Spinal cord (tissue), 10 donors: ENCODE results near the gene BPIFB3. TPM values are rescaled to one million over a fixed set of nuclear protein-coding genes. Genes with fewer than 3 reads are reported as not detected.

Experiments
- DNase-seq, 6 donors: peaks; one replicate each; pipeline versions ENCODE4 v3.0.0 to v3.0.0-alpha.2; 2013 to 2015; ENCODE audit warnings: low spot score in 6 of 6, low read depth in 4 of 6
- H3K27ac ChIP-seq: one replicate; pipeline ENCODE4 v1.5.1; 2013; ENCODE audit warnings: low read depth, low read length, control low read depth
- H3K27me3 ChIP-seq: one replicate; pipeline ENCODE4 v1.6.1; 2013; ENCODE audit warnings: low read length; ENCODE audit not compliant: control insufficient read depth, insufficient read depth
- H3K36me3 ChIP-seq: one replicate; pipeline ENCODE4 v1.6.1; 2013; ENCODE audit warnings: low read length; ENCODE audit not compliant: control insufficient read depth, insufficient read depth
- H3K4me1 ChIP-seq: one replicate; pipeline ENCODE4 v1.6.1; 2013; ENCODE audit warnings: low read length; ENCODE audit not compliant: control insufficient read depth, insufficient read depth
- H3K4me3 ChIP-seq: one replicate; pipeline ENCODE4 v1.5.1; 2013; ENCODE audit warnings: low read depth, low read length, control low read depth
- H3K9me3 ChIP-seq: one replicate; pipeline ENCODE4 v1.6.1; 2013; ENCODE audit warnings: low read length; ENCODE audit not compliant: control insufficient read depth, insufficient read depth
- WGBS: methylation state at CpG from one replicate; pipeline ENCODE4 v1.1.5; 2013; ENCODE audit warnings: missing lambda C conversion rate; ENCODE audit not compliant: insufficient coverage; 5-methylcytosine and 5-hydroxymethylcytosine counted together
- polyA plus RNA-seq, 2 donors: library from polyadenylated mRNA; unstranded; fragments of 120-200 nt; gene quantifications; one replicate each; pipeline ENCODE4 v1.2.1, GENCODE V29; 2013; ENCODE audit not compliant: insufficient read length in 2 of 2
- total RNA-seq, 2 donors: library from RNA; depleted of rRNA in 1 of 2; stranded (reverse); fragments of 120-200 nt in 1 of 2; fragments of >200 nt in 1 of 2; gene quantifications; one replicate each; pipeline versions ENCODE4 v1.2.3 to v1.2.4, GENCODE V29; 2013 to 2014
- donor health status: healthy.

BPIFB3 gene
- total and polyA plus RNA-seq, 4 donors = 0.17 TPM; not detected in 3

DNA sequence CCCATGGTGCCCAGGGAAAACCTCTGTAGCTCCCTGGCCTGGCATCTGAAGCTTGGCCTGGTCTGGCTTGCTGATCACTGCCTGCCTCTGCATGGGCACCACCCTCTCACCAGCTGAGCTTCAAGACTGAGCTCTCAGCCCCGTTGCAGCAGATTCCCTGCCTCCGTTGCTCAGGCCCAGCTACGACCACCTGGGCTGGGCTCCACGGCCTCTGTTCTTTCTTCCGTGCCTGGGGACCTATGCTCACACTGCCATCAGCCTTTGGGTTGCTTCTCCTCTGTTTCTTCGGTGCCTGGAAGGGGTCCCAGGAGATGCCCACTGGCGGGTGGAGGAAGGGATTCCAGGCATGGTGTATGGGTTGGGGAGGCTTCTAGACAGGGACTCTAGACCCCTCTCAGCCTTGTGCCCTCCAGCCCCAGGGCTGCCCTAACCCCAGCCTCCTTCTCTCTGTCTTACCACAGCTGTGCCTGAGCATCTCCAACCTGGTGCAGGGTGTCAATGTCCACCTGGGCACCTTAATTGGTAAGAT lies 37.1 kb upstream of the BPIFB3 start:
- H3K9me3 ChIP-seq = no peaks in the 10 kb centered on the region
- WGBS = 84% methylated on average over 5 of the region's 7 CpGs
- no peak overlapping the region for H3K27ac ChIP-seq
- no peak for DNase-seq
- peaks cover 28% of the 10 kb centered on the region for H3K4me1 ChIP-seq
- no peak overlapping the region for H3K4me3 ChIP-seq
- no peaks in the 10 kb centered on the region for H3K27me3 ChIP-seq
- no peaks in the 10 kb centered on the region for H3K36me3 ChIP-seq

DNA sequence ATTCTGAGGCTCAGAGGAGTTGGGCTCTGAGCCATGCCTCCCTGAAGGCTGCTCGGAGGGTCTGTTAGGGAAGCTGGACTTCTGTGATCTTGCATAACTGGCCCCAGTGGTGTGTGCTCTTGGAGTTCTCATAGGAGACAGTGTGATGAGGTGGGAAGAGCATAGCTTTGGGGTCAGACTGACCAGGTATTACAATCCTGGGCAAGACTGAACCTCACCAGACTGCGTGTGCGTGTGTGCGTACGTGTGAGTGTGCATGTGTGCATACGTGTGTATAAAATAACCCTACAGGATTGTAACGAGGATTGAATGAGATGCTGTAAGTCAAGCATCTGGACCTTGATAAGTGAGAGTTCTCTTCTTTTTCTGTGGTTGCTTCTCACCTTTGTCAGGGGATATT lies 36.2 kb upstream of the BPIFB3 start:
- Histone ChIP-seq H3K9me3 (no peaks in the 10 kb centered on the region), H3K4me3 (no peak overlapping the region), H3K27ac (no peak overlapping the region), H3K27me3 (no peaks in the 10 kb centered on the region), H3K36me3 (no peaks in the 10 kb centered on the region), H3K4me1 (peaks cover 28% of the 10 kb centered on the region)
- no peak for DNase-seq
- 91% methylated on average over 7 of the region's 7 CpGs for WGBS

DNA sequence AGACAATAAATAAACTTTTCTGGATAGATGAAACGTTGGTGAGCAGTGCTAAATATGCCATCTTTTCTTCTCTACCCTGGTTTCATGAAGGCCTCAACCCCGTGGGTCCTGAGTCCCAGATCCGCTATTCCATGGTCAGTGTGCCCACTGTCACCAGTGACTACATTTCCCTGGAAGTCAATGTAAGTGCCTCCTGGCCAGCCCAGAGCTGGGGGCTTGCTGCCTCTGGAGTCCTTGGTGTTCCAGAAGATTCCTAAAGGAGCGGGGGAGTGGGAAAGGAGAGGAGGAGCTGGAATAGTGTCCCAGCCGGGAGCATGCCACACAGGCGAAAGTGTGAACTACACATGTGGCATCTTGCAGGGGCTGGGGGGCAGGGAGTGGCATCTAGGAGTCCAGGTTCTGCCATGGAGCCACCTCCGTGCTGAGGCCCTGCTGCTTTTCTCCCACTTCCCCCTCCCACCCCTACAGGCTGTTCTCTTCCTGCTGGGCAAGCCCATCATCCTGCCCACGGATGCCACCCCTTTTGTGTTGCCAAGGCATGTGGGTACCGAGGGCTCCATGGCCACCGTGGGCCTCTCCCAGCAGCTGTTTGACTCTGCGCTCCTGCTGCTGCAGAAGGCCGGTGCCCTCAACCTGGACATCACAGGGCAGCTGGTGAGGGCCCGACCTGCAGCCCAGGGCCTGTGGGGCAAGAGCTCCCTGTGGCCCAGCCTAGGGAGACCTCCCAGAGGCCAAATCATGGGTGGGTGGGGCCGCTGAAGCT lies 35.4 kb upstream of the BPIFB3 start:
- no peaks in the 10 kb centered on the region for H3K27me3 ChIP-seq
- 72% methylated on average over 11 of the region's 14 CpGs for WGBS
- no peak for DNase-seq
- H3K36me3 ChIP-seq = no peaks in the 10 kb centered on the region
- no peaks in the 10 kb centered on the region for H3K9me3 ChIP-seq
- no peak overlapping the region for H3K27ac ChIP-seq
- H3K4me3 ChIP-seq = no peak overlapping the region
- H3K4me1 ChIP-seq = peaks cover 28% of the 10 kb centered on the region

DNA sequence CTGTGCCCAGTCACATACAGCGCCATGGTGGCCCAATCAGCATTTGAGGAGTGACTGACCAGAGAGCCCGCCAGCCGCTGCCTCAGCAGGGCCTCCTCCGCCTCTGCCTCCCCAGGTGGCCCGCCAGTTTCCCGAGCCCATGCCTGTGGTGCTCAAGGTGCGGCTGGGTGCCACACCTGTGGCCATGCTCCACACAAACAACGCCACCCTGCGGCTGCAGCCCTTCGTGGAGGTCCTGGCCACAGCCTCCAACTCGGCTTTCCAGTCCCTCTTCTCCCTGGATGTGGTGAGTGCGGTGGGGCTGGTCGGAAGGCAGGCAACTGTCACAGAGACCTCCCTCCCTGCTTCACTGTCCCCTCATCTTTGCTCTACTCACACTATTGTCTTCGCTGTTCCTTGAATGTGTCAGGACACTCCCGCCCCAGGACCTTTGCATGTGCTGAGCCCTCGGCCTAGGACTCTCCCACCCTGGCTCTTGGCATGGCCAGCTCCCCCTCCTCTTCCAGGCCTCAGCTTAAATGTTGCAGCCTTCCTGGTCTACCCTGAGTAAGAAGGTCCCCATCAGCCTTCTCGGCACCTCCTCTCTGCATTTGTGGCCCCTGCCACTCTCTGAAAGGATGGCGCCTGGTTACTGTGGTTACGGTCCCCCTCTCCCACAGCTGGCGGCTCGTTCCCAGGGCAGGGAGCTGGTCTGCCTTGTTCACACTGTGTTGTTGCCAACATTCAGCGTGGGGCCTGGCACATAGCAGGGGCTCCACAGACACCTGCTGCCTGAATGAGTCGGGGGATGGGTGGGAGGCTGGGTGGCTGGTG lies 34.0 kb upstream of the BPIFB3 start:
- Histone ChIP-seq H3K27me3 (no peaks in the 10 kb centered on the region), H3K4me1 (peaks cover 28% of the 10 kb centered on the region), H3K4me3 (no peak overlapping the region), H3K36me3 (no peaks in the 10 kb centered on the region), H3K9me3 (no peaks in the 10 kb centered on the region), H3K27ac (no peak overlapping the region)
- WGBS = 78% methylated on average over 23 of the region's 23 CpGs
- DNase-seq = peak; percentile 2 to 53 (median 16)

- H3K4me3 ChIP-seq = no peak overlapping the region
- WGBS = 92% methylated on average over 17 of the region's 18 CpGs
- H3K9me3 ChIP-seq = no peaks in the 10 kb centered on the region
Measured at GRCh38 chr20:33020278-33021161, 33.2 kb upstream of the BPIFB3 start.

DNA sequence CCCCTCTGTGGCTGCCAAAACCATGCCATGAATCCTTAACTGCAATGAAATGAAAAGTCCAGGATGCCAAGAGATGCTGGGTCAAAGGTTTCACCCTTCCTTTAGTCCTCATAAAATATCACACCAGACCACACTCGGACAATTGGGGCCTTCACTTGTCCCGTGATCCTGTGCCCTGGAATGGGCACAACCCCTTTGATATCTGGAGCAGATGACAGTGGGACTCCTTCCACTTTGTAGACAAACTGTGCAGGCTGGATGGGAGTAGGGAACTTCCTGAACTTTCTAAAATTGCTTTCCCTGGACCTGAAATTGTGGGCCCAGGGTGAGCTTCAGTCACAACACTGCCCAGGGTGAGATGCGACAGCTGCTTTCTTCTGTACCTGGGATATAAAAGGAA lies 31.8 kb upstream of the BPIFB3 start:
- WGBS = 83% methylated on average over 1 of the region's 3 CpGs
- H3K27me3 ChIP-seq = no peaks in the 10 kb centered on the region

More at GRCh38 chr20:33020278-33021161, 33.2 kb upstream of the BPIFB3 start:
- no peak overlapping the region for H3K27ac ChIP-seq
- no peaks in the 10 kb centered on the region for H3K36me3 ChIP-seq
- DNase-seq = no peak
- H3K27me3 ChIP-seq = no peaks in the 10 kb centered on the region
- H3K4me1 ChIP-seq = peaks cover 20% of the 10 kb centered on the region

GRCh38 chr20:33022289-33022688 lies 31.4 kb upstream of the BPIFB3 start:
- Histone ChIP-seq H3K9me3 (no peaks in the 10 kb centered on the region), H3K27ac (no peak overlapping the region), H3K4me3 (no peak overlapping the region), H3K4me1 (peaks cover 14% of the 10 kb centered on the region), H3K36me3 (no peaks in the 10 kb centered on the region), H3K27me3 (no peaks in the 10 kb centered on the region)
- 73% methylated on average over 3 of the region's 4 CpGs for WGBS
- DNase-seq = no peak

More for the DNA sequence above, 31.8 kb upstream of the BPIFB3 start:
- Histone ChIP-seq H3K27ac (no peak overlapping the region), H3K9me3 (no peaks in the 10 kb centered on the region), H3K4me3 (no peak overlapping the region), H3K36me3 (no peaks in the 10 kb centered on the region), H3K4me1 (peaks cover 14% of the 10 kb centered on the region)
- DNase-seq = no peak

- Histone ChIP-seq H3K27ac (no peak overlapping the region), H3K4me1 (peaks cover 14% of the 10 kb centered on the region), H3K4me3 (no peak overlapping the region), H3K27me3 (no peaks in the 10 kb centered on the region), H3K36me3 (no peaks in the 10 kb centered on the region), H3K9me3 (no peaks in the 10 kb centered on the region)
- DNase-seq = no peak
- WGBS = 87% methylated on average over 5 of the region's 7 CpGs
Measured at GRCh38 chr20:33022694-33023438, 30.8 kb upstream of the BPIFB3 start.
